Stimulated activated CD8-positive, alpha-beta memory T cell treated with anti-CD3 and anti-CD28 coated beads, Interleukin-4, amount 100 ng/mL, for 24 hours (primary cell): ENCODE measurements around the gene TPSAB1.
"Not testable (repeated sequence)": the region's sequence is repeated elsewhere in the genome, so short reads cannot be mapped to it uniquely, and the experiment has no call there.

ENCODE experiments used
- DNase-seq: peaks from one replicate; pipeline ENCODE4 v3.0.0-alpha.2; 2020; ENCODE audit warnings: low read depth

The TPSAB1 gene

DNA sequence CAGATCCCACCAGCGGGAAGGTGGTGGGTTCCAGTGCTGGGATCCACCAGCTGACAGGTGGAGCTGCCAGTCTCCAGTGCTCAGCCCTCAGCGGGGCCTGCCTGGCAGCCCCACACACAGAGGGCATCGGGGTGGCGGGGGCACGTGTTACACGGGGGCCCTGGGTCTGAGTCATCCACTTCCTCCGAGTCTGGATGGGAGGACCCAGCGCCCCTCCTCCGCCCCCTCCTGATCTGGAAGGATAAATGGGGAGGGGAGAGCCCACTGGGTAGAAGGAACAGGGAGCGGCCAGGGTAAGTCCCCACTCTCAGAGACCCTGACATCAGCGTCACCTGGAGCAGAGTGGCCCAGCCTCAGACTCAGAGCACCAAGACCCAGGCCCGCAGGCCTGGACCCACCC is at the start of gene TPSAB1:
TSS of gene TPSAB1 (plus strand) at position 270 of the 400 bp plus-strand sequence. CDS start 234 bp downstream, outside the sequence.
- DNase-seq = not testable (repeated sequence)

DNA sequence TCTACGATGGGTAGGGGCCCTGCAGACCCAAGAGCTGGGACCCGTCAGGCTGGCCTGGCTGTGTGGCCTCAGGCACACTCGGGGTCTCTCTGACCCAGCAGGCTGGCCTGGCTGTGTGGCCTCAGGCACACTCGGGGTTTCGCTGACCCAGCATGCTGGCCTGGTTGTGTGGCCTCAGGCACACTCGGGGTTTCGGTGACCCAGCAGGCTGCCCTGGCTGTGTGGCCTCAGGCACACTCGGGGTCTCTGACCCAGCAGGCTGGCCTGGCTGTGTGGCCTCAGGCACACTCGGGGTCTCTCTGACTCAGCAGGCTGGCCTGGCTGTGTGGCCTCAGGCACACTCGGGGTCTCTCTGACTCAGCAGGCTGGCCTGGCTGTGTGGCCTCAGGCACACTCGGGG is 49.7 kb upstream of the TPSAB1 start:
- DNase-seq = not testable (repeated sequence)

DNA sequence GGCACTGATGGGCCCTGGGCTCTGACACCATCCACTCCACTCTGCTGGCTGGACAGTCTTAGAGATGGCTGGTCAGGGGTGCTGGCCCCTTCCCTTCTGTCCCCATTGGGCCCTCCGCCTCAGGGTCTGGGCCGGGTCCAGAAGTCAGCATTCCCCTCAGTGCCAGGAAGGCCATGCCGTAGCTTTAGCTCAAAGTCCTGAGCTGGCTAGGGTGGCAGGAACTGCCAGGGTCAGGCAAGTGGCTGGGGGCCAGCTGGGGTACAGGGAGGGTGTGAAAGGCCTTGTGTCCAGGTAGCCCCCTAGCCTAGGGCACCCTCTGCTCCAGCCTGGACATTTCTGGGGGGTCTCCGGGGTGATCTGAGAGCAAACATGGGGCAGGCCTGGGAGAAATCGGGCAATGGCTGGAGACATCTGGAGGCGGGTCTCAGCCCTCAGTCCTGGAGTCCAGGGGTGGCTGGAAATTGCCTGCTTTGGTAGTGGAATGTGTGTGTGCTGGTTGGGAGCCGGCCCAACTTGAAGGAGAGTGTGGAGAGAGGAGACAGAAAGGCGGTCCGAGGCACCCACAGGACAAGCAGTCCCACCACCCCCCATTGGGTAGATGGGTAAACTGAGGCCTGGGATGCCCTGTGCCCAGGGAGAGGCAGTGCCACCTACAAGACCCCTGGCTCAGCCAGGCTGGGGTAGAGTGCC is 48.0 kb upstream of the TPSAB1 start:
- no peak for DNase-seq

DNA sequence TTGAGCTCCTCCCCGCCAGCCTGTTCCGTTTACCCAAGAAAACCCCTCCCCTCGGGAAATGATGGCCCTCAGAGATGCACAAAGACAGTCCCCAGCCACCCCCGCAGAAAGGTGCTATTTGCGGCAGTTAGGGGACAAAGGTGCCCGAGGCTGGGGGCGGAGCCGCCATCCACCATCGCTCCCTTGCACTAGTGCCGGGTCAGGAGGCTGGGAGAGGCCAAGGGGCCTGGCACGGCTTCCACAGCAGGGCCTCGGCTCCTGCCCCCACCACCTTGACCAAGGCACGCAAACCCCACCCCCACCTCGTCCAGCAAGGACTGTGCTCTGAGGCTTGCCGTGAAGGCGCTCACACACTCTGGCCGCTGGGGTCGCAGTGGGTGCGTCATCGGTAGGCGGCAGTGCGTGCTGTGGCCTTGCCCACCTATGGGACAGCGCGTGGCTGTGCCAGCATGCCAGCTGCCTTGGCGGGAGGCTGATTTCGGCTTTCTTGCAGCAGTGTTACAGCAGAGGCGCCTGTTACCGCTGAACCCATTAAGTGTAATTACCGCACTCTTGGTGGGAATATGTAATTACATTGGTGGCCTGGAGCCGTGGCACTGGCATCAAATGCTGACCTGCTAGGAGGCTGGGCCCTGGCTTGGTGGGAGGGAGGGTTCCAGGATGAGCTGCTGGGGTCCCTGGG is 47.2 kb upstream of the TPSAB1 start:
- DNase-seq = no peak

DNA sequence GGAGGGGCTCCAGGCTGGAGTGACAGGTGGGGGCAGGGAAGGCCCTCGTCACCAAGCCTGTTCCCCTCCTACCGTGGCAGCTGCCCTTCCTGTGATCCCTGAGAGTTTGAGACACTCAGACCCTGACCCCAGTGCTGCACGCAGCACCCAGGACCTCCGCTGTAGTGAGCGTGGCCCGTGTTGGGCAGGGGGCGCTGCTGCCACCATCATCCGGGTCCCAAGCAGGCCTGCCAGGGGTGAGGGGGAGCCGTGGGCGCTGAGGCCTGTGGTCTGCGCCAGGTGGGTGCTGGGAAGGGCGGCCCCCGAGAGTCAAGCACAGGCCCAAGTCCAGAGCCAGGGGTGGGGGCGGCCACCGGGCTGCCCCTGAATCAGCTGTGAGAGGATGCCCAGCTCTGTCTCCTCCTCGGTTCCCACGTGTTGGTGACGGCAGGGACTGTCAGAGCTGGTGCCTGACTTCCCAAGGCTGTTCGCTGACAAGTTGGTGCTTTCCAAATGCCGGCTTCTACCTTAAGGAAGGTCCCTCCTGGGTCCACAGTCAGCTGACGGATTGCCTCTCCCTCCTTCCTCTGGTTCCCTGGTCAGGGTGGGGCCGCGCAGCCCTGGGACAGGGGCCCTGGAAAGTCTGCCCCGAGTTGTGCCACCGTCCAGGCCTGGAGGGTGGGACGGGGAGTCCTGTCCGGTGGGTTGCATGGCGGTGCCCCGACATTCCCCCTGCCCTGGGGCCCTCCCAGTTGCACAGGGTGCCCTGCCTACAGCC is 46.5 kb upstream of the TPSAB1 start:
- DNase-seq = no peak

DNA sequence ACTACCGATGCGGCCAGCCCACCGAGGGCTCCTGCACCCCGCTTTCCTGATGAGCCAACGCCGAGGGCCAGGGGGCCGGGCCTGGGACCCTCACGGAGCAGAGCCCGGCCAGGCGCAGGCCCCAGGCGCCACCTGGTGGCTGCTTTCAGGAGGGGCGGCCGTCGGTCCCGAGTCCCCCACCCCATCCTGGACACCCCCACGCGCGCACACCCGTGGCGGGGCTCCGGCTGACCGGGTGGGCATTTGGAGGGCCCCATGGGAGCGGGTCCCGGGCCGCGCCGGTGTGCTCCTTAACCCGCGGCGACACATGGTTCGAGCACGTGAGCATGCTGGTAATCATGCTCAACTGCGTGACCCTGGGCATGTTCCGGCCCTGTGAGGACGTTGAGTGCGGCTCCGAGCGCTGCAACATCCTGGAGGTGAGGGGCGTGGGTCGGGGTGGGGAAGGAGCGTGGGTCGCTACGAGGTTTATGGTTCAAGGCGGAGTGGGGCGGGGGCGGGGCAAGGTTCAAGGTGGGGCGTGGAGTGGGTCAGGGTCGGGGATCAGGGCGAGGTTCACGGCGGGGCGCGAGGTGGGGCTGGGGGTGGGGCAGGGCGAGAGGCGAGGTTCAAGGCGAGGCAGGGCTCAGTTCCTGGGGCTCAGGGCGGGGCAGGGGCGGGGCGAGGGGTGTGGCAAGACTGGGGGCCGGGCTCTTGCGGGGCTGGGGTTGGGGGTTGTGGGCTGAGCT is 45.7 kb upstream of the TPSAB1 start:
- DNase-seq = no peak

DNA sequence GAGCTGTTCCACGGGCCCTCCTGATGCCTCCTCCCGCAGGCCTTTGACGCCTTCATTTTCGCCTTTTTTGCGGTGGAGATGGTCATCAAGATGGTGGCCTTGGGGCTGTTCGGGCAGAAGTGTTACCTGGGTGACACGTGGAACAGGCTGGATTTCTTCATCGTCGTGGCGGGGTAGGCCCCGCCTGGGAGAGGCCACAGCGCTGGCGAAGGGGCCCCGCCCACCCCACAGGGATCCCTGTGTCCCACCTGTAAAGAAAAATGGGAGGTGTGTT is 45.2 kb upstream of the TPSAB1 start:
- no peak for DNase-seq

DNA sequence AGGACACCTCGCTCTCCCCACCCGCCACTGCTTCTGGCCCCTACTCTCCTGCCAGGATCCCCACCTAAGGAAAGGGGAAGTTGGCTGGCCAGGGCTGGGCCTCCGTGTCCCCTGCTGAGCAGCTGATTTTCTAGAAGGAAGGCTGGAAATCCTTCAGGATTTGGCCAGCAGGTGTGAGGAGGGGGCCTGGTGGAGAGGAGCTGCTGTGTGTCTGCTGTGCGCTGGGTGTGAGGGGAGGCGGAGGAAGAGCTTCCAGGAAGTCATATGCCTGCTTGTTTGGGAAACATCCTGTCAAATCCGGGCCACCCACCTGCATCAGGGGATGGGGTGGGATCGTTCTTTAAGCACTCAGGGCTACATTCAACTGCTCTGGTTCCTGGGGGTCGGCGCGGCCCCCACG is 44.0 kb upstream of the TPSAB1 start:
- DNase-seq = no peak

DNA sequence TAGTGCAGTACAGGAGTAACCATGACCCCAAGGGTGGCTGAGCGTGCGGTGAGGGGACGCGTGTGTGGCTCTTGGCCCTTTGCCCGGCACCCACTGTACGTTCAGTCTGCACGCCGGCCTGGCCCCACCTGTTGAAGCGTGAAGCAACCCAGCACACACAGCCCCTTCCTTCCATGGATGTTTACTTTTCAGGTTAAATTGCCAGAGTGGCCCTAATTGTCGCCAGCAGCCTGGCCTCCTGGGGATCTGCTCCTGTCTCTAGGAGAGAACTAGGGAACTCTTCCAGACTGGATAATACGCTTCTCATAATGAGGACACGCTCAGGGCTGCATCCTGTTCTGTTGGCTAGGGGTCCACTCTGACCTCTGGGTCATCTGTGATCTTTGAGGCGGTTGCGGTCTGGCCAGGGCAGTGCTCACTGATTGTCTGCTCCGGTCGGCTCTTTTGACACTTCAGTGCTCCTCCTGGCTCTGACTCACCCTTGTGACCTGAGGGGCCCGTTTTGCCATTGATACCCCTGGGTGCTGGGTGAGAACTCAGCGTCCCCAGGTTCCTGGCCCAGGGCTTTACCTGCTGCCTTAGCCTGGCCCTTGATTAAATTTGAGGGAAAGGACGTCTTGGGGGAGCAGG is 43.2 kb upstream of the TPSAB1 start:
- no peak for DNase-seq

DNA sequence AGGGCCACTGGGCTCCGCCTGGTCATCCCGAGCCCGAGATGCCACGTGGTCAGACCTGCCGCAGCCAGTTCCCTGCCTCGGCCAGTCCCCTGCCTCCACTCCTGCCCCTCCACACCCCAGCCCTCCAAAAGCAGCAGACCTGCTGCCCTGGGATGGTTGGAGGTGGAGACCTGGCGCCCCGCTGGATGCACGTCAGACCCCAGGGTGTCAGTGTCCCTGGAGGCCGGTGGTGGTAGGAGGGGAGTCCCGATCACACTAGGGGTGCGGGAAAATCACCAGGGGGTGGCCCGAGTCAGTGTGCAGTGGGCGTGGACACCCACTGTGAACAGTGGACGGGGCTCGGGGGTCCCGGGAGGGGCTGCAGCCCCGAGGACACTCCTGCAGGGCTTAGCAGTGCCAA is 42.3 kb upstream of the TPSAB1 start:
- DNase-seq = no peak

DNA sequence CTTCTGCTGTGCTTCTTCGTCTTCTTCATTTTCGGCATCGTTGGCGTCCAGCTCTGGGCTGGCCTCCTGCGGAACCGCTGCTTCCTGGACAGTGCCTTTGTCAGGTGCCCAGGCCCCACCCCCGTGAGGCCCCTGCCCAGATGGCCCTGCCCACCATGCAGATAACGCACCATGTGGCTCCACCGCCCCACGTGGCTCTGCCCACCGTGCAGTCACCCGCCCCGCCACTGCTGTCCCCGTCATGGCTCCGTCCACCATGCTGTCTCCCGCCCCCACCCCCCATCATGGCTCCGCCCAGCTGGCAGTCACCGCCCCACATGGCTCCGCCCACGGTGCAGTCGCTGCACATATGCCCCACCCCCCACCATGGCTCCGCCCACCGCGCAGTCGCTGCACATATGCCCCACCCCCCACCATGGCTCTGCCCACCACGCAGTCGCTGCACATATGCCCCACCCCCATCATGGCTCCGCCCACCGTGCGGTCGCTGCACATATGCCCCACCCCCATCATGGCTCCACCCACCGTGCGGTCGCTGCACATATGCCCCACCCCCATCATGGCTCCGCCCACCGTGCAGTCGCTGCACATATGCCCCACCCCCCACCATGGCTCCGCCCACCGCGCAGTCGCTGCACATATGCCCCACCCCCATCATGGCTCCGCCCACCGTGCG is 41.7 kb upstream of the TPSAB1 start:
- DNase-seq = not testable (repeated sequence)

DNA sequence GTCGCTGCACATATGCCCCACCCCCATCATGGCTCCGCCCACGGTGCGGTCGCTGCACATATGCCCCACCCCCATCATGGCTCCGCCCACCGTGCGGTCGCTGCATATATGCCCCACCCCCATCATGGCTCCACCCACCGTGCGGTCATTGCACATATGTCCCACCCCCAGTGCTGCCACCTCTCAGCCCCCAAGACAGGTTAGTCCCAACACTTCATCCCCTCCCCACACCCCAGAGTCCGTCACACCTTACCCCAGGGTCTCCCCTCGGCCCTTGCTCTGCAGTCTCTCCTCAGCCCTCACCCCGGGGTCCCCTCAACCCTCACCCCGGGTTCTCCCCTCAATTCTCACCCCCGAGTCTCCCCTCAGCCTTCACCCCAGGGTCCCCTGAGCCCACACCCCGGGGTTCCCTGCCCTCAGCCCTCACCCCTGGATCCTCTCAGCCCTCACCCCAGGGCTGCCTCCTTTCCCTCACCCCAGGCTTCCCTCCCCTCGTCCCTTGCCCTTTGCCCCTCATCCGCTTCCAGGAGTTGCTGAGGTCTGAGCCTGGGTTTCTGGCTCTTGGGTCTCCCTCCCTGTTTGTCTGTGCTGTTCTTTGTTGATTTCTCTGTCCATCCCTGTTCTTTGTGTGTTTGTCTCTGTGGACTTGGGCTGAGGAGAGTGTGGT is 41.0 kb upstream of the TPSAB1 start:
- no peak for DNase-seq

DNA sequence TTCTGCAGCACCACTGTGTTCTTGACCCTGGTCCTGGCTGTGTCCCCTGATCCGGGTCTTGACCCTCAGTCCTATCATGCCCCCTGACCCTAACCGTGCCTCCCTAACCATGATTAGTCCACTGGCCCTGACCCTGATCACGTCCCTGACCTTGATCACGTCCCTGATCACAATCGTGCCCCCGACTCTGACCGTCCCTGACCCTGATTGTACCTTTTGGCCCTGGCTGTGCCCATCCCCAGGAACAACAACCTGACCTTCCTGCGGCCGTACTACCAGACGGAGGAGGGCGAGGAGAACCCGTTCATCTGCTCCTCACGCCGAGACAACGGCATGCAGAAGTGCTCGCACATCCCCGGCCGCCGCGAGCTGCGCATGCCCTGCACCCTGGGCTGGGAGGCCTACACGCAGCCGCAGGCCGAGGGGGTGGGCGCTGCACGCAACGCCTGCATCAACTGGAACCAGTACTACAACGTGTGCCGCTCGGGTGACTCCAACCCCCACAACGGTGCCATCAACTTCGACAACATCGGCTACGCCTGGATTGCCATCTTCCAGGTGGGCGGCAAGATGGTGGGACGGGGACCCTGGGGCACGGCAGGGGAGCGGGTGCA is 40.4 kb upstream of the TPSAB1 start:
- DNase-seq = no peak

DNA sequence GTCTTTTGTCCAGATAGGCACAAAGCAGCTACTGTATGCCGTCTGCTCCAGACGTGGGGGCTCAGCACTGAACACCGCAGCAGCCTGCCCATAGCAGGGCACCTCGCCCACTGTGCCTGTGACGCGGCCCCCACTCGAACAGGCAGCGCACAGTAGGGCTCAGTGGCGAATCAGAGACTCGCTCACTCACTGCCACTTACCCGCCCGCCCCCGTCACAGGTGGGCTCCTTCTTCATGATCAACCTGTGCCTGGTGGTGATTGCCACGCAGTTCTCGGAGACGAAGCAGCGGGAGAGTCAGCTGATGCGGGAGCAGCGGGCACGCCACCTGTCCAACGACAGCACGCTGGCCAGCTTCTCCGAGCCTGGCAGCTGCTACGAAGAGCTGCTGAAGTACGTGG is 39.1 kb upstream of the TPSAB1 start:
- DNase-seq = no peak

DNA sequence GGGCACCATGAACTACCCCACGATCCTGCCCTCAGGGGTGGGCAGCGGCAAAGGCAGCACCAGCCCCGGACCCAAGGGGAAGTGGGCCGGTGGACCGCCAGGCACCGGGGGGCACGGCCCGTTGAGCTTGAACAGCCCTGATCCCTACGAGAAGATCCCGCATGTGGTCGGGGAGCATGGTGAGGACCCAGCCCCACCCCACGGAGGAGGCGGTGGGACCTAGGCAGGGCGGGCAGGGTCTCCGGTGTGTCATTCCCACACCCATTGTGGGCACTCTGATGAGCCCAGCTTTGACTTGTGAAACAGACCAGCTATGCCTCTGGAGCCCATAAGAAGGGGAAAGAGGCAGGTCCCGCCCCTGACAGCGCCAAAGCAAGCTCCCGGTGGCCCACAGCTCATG is 38.2 kb upstream of the TPSAB1 start:
- no peak for DNase-seq

DNA sequence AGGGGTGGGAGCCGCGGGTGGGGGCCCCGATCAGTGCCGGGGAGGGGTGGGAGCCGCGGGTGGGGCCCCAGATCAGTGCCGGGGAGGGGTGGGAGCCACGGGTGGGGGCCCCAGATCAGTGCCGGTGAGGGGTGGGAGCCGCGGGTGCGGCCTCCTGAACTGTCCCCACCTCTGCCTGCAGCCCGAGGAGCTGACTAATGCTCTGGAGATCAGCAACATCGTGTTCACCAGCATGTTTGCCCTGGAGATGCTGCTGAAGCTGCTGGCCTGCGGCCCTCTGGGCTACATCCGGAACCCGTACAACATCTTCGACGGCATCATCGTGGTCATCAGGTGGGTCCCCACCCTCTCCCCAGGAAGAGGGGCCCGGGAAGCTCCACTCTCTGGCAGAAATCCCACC is 35.6 kb upstream of the TPSAB1 start:
- DNase-seq = no peak

DNA sequence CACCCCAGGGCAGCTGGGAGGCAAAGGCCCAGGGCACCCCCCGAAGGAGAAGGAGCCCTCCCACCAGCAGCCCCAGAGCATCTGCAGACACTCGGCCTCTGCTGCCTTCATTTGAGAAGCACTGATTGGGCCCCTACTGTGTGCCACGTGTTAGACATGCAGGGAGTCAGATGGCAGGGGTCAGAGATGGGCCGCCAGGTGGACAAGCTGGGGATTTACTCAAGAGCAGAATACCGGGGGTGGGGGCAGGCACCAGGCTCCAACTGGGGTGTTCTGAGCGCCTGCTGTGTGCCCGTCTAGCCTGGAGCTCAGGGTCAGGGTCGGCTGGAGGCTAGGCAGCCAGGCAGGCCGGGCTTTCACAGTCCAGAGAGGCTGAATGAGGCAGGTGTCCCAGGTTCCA is 34.2 kb upstream of the TPSAB1 start:
- DNase-seq = no peak

DNA sequence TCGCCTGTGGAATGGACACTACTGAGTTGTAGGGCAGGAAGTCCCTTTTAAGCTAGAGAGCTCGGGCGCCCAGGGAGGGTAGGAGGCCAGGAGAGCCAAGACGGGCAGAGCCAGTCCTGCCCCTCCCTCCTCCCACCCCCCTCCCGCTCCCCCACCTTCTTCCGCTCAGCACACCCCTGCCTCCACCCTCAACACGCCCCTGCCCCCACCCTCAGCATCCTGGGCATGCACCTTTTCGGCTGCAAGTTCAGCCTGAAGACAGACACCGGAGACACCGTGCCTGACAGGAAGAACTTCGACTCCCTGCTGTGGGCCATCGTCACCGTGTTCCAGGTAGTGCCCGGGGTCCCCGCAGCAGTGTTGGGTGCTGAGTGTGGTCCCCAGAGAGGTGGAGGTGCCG is 33.7 kb upstream of the TPSAB1 start:
- no peak for DNase-seq

DNA sequence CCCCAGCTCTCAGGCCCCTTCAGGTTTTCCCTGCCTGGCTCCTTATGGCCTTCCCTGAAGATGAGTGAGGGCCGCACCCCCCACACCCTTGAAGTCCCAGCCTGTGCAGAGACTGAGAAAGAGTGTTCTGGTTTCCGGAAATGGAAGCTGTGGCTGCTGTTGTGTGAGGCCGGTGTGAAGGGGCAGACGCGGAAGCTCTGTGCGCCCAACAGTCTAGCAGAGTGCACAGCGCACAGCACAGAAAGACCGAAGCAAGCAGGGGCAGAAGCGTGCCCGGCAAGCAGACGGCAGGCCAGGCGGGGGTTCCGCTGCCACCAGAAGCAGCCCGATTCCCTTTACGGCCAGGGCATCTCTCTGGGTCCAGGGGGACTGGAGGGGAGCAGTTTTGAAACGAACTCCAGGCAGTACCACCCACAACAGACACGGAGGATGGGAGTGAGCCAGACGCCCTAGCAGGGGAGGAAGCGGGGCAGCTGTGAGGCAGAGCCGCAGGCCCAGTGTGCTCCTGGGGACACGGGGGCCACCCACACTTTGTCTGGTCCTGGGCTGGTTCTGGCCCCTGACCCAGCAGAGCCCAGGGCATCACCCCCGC is 32.2 kb upstream of the TPSAB1 start:
- DNase-seq = no peak

DNA sequence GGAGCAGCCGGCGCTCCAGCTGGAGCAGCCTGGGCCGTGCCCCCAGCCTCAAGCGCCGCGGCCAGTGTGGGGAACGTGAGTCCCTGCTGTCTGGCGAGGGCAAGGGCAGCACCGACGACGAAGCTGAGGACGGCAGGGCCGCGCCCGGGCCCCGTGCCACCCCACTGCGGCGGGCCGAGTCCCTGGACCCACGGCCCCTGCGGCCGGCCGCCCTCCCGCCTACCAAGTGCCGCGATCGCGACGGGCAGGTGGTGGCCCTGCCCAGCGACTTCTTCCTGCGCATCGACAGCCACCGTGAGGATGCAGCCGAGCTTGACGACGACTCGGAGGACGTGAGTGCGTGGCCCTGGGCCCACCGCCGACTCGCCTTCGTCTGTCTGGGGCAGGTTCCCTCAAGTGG is 31.4 kb upstream of the TPSAB1 start:
- no peak for DNase-seq
